ENCODE results near the gene RAPGEF2. TPM values are rescaled to one million over a fixed set of nuclear protein-coding genes. Genes with fewer than 3 reads are reported as not detected.

Gene RAPGEF2
- total and polyA plus RNA-seq, 10 of the 15 experiments (the other 5 are each of a cell fraction or from before 2014, with no cell fraction given): 0.31 to 24.0 (median 2.9) TPM

DNA sequence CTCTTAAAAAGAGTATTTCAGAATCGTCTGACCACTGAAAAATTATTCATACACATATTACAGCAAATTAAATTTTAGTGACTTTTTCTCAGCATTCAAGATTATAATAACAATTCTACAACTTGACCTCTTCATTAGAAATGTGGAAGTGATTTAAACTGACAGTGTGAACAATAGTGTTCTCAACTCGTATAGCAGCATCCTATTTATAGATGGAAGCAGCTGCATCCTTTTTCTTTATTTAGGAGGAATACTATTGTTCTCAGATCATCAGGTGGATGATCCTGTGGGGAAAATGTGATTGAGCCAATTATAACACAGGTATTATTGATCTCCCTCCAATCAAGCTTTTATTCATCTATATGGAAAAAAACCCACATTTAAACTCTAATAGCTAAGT is 56.7 kb downstream of the RAPGEF2 start (continued):
- TF ChIP-seq, protein P1, sequence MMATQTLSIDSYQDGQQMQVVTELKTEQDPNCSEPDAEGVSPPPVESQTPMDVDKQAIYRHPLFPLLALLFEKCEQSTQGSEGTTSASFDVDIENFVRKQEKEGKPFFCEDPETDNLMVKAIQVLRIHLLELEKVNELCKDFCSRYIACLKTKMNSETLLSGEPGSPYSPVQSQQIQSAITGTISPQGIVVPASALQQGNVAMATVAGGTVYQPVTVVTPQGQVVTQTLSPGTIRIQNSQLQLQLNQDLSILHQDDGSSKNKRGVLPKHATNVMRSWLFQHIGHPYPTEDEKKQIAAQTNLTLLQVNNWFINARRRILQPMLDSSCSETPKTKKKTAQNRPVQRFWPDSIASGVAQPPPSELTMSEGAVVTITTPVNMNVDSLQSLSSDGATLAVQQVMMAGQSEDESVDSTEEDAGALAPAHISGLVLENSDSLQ (IDR thresholded peaks at IDR 0.05): no peak

DNA sequence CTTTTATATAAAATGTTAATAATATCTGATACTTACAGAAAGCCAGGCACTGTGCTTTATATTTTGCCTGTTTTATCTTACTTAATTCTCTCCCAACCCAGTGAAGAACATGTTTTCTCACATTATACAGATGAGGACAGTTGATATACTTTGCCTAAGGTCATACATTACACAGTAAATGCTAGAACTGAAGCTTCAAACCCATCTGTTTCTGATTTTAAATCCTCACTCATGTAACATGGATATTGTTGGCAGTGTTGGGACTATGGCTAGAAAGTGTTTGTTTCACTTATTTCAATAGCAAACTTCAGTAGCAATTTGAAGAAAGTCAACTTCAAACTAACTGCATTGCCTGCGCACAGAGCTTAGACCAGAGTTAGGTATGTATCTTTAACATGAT is 57.4 kb downstream of the RAPGEF2 start:
- FAIRE-seq (no peak), DNase-seq (ENCODE audit: low read depth, low spot score) (no peak), ATAC-seq (no peak)
- RAD21 ChIA-PET (ENCODE audit: unreplicated experiment): interaction anchor here (1.3 to 1.7 kb wide), 2 partner anchors 13 to 28 kb away, joined by 3 to 8 read pairs; no protein-coding TSS in a partner anchor
- POLR2A ChIA-PET: no interaction called here
- H3K36me3 ChIP-seq (ENCODE audit: control insufficient read depth in 2 of 2, insufficient read depth in 2 of 2, low read length in 1 of 2): no peaks in the 10 kb centered on the region
- no peaks in the 10 kb centered on the region; the same call in 1 of the 2 replicates for H3K4me1 ChIP-seq (ENCODE audit: control insufficient read depth, insufficient read depth, low read length)
- in situ Hi-C loops (cut with MboI) (no loop called here), intact Hi-C loops (cut with micrococcal nuclease; ENCODE audit: unreplicated experiment) (no loop called here)
- no TSS peak for BruUV-seq (replicated peaks)
- H3K4me3 ChIP-seq: no peak overlapping the region
- H3K4me2 ChIP-seq (ENCODE audit: control insufficient read depth, insufficient read depth): no peak overlapping the region
- peaks cover 29% of the 10 kb centered on the region for H3K79me2 ChIP-seq (ENCODE audit: control insufficient read depth, insufficient read depth, low read length)
- H2AFZ ChIP-seq (ENCODE audit: control insufficient read depth, low read depth, low read length): no peak overlapping the region
- H3K27ac ChIP-seq (ENCODE audit: control insufficient read depth, insufficient read depth): no peak overlapping the region
- SMC1A ChIA-PET (ENCODE audit: uncharacterized antibody, unreplicated experiment): interaction anchor here (0.7 to 2.2 kb wide), 6 partner anchors 10 to 349 kb away, joined by 3 to 7 read pairs (median 4); no protein-coding TSS in a partner anchor
- no peaks in the 10 kb centered on the region for H3K27me3 ChIP-seq (replicated peaks in 1 of 2; ENCODE audit: control insufficient read depth in 2 of 2, insufficient read depth in 2 of 2, low read length in 1 of 2)
- no peaks in the 10 kb centered on the region for H4K20me1 ChIP-seq (ENCODE audit: control insufficient read depth, insufficient read depth)
- H3K9me3 ChIP-seq (replicated peaks; ENCODE audit: control insufficient read depth, insufficient read depth, low read length): no peaks in the 10 kb centered on the region
- WGBS (ENCODE audit: insufficient coverage, insufficient replicate concordance, low lambda C conversion rate, missing lambda C conversion rate): 100% methylated on average over 1 of the region's 1 CpG
- CTCF ChIA-PET: interaction anchor here (0.6 to 1.7 kb wide), 3 partner anchors 15 to 299 kb away, joined by 3 to 4 read pairs (median 3); no protein-coding TSS in a partner anchor
- H3K9ac ChIP-seq (ENCODE audit: control insufficient read depth, insufficient read depth, low read length): no peak overlapping the region
- no peak for TF ChIP-seq ZSCAN29 (IDR thresholded peaks at IDR 0.05)
- TF ChIP-seq NBN (IDR thresholded peaks at IDR 0.05): no peak
- TF ChIP-seq POLR2AphosphoS5 (IDR thresholded peaks at IDR 0.05; ENCODE audit: low read length): no peak
- no peak for TF ChIP-seq RCOR1 (conservative IDR thresholded peaks at IDR 0.05; ENCODE audit: low read depth, low read length)
- no peak for TF ChIP-seq FOS (IDR thresholded peaks at IDR 0.05; ENCODE audit: borderline replicate concordance, extremely low read depth, insufficient read length)
- TF ChIP-seq MTA2 (IDR thresholded peaks at IDR 0.05; ENCODE audit: low read depth): no peak
- TF ChIP-seq, protein P2, sequence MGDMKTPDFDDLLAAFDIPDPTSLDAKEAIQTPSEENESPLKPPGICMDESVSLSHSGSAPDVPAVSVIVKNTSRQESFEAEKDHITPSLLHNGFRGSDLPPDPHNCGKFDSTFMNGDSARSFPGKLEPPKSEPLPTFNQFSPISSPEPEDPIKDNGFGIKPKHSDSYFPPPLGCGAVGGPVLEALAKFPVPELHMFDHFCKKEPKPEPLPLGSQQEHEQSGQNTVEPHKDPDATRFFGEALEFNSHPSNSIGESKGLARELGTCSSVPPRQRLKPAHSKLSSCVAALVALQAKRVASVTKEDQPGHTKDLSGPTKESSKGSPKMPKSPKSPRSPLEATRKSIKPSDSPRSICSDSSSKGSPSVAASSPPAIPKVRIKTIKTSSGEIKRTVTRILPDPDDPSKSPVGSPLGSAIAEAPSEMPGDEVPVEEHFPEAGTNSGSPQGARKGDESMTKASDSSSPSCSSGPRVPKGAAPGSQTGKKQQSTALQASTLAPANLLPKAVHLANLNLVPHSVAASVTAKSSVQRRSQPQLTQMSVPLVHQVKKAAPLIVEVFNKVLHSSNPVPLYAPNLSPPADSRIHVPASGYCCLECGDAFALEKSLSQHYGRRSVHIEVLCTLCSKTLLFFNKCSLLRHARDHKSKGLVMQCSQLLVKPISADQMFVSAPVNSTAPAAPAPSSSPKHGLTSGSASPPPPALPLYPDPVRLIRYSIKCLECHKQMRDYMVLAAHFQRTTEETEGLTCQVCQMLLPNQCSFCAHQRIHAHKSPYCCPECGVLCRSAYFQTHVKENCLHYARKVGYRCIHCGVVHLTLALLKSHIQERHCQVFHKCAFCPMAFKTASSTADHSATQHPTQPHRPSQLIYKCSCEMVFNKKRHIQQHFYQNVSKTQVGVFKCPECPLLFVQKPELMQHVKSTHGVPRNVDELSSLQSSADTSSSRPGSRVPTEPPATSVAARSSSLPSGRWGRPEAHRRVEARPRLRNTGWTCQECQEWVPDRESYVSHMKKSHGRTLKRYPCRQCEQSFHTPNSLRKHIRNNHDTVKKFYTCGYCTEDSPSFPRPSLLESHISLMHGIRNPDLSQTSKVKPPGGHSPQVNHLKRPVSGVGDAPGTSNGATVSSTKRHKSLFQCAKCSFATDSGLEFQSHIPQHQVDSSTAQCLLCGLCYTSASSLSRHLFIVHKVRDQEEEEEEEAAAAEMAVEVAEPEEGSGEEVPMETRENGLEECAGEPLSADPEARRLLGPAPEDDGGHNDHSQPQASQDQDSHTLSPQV (IDR thresholded peaks at IDR 0.05): no peak
- TF ChIP-seq, protein P3, sequence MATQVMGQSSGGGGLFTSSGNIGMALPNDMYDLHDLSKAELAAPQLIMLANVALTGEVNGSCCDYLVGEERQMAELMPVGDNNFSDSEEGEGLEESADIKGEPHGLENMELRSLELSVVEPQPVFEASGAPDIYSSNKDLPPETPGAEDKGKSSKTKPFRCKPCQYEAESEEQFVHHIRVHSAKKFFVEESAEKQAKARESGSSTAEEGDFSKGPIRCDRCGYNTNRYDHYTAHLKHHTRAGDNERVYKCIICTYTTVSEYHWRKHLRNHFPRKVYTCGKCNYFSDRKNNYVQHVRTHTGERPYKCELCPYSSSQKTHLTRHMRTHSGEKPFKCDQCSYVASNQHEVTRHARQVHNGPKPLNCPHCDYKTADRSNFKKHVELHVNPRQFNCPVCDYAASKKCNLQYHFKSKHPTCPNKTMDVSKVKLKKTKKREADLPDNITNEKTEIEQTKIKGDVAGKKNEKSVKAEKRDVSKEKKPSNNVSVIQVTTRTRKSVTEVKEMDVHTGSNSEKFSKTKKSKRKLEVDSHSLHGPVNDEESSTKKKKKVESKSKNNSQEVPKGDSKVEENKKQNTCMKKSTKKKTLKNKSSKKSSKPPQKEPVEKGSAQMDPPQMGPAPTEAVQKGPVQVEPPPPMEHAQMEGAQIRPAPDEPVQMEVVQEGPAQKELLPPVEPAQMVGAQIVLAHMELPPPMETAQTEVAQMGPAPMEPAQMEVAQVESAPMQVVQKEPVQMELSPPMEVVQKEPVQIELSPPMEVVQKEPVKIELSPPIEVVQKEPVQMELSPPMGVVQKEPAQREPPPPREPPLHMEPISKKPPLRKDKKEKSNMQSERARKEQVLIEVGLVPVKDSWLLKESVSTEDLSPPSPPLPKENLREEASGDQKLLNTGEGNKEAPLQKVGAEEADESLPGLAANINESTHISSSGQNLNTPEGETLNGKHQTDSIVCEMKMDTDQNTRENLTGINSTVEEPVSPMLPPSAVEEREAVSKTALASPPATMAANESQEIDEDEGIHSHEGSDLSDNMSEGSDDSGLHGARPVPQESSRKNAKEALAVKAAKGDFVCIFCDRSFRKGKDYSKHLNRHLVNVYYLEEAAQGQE (IDR thresholded peaks at IDR 0.05; ENCODE audit: low read depth, low read length): no peak
- TF ChIP-seq MTA3 (IDR thresholded peaks at IDR 0.05; ENCODE audit: borderline replicate concordance, low read length): no peak
- no peak for TF ChIP-seq LARP7 (IDR thresholded peaks at IDR 0.05)
- TF ChIP-seq, protein P1 (IDR thresholded peaks at IDR 0.05): no peak
- TF ChIP-seq, protein P4, sequence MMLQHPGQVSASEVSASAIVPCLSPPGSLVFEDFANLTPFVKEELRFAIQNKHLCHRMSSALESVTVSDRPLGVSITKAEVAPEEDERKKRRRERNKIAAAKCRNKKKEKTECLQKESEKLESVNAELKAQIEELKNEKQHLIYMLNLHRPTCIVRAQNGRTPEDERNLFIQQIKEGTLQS (IDR thresholded peaks at IDR 0.05; ENCODE audit: borderline replicate concordance, extremely low read depth, low read depth, low read length): no peak
